ENCODE measurements around the gene TBC1D22A.

Gene TBC1D22A

DNA sequence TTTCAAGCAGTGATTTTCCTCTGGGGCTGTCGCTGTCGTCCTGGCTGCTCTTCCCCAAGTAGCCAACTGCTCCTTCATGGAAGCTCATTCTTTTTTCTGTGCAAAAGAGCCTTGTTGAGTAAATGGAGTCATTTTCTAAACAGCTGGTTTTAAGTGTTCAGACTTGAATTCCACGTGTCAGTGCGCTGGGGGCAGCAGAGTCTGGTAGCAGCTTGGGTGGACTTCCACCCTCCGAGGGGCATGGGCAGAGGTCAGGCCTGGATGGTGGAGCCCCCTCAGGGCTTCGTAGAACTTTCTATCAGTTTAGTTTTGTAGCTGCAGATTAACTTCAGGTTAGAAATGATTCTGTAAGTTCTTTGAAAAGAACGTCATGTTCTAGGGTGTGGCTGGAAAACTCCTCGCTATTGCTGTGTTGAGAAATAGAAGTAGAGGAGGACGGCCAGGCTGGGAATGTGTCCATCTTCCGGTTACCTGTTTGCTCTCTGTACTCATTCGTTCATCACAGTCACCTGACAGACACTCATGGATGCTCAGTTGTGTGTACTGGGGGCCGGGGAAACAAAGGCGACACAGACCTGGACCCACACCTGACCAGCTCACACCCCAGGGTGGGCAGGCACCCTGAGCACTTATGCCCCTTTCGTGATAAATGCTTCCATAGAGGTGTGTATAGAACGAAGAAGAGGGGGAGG, 270.7 kb downstream of the TBC1D22A start:
- no peak for DNase-seq (ENCODE audit: low read depth)

DNA sequence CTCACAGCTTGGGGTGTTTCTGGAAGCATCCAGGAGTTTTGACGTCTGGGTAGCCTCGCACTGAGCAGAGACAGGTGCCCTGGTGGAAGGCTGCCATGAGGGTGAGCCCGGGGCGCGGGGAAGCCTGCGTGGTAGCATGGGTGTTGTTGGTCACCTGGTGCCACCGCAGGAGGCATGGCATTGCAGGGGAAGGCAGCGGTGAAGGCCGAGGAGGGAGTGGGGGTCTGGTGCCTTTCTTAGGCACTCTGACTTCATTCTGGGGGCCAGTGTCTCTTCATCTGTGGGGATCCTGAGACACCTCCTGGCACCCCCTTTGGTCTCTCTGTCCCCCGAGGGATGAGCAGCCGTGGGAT, 271.2 kb downstream of the TBC1D22A start:
- no peak for DNase-seq (ENCODE audit: low read depth)

DNA sequence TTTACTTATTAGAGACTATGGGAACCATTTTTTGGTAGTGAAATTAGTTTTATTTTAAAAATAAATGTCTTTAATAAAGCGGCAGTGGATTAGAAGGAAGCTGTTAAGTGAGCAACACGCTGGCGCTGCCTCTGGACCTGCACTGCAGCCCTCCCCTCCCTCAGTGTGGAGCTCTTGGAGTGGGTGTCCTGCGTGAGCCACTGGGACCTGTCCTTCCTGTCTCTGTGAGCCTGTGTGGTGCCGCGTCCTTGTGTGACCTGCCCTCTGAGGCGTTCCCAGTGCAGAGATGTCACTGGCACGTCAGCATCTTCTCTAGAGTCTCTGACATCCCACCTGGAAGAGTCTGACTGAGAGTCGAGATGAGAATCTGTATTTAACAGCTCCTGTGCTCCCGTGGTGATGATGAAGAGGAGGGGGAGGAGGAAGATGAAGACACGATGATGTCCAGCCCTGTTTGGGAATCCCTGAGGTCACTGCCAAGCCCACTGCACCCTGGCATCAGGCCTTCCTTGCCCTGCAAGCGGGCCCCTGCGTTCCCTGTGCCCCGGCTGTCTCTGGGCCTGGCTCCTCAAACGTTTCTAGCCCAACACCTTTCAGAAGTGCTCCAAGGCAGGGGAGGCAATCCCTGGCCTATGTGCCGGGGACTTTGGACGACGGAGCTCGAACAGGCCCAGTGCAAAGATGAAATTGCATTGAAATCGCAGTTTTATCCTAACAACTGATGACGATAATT, 271.8 kb downstream of the TBC1D22A start:
- DNase-seq (ENCODE audit: low read depth) = no peak

DNA sequence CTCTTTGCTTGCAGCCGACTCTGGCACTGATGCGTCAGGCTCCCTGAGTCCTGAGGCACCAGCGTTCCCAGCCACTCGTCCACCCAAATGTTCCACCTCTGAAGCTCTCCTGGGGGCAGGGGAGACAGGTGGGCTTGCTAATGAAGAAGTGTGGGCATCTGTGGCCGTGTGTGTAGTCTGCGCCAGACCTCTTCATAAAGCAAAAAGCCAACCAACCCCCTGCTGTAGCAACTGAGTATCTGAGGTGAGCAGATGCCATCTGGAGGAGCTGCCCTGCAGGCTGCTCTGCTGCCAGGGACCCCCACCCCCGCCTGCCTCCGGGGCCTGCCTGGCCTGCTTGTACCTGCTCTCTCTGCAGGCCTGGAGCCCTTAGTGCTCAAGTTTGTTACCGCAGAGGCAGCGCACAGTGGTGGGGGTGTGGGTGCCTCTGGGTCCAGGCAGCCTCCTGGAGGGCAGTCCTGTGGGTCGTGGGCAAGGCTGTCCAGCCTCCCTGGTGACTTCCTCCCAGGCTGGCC, 272.5 kb downstream of the TBC1D22A start:
- no peak for DNase-seq (ENCODE audit: low read depth)

DNA sequence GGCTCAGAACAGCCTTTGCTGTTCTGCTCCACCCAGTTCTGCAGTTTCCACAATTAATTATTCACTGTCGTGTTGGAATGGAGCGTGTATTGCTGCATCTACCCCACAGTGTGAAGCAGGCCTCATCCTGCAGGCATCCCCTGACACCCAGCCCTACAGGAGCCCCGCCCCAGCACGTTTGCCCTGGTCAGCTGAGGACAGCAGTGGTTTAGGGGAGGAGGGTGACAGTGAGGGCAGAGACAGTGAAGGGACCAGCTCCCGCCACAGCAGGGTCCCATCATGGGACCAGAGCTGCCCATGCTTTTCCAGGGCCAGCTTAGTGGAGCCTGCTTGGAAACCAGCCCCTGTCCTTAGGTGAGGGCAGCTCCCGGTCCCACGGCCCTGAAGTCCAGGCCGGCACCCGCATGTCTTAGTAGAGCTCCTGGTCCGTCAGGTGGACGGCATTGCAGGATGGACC, 273.0 kb downstream of the TBC1D22A start:
- no peak for DNase-seq (ENCODE audit: low read depth)

DNA sequence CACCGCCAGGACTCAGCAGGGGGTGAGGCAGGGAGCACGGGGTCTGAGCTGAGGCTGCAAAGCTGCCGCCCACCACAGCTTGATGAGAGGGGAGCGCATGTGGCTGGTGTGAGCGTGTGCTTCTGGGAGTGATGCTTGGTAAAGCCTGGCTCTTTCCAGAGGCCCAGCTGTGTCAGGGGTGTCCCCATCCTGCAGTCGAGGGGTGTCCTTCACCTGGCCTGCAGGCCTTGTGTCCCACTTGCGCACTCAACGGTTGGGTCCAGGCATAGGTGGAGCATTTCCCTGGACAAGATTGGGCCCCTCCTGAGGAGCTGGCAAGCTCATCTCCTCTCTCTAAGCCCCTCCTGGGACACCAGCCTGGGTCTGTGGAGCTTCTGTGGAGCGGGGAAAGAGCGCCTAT, 273.9 kb downstream of the TBC1D22A start:
- DNase-seq (ENCODE audit: low read depth) = no peak

DNA sequence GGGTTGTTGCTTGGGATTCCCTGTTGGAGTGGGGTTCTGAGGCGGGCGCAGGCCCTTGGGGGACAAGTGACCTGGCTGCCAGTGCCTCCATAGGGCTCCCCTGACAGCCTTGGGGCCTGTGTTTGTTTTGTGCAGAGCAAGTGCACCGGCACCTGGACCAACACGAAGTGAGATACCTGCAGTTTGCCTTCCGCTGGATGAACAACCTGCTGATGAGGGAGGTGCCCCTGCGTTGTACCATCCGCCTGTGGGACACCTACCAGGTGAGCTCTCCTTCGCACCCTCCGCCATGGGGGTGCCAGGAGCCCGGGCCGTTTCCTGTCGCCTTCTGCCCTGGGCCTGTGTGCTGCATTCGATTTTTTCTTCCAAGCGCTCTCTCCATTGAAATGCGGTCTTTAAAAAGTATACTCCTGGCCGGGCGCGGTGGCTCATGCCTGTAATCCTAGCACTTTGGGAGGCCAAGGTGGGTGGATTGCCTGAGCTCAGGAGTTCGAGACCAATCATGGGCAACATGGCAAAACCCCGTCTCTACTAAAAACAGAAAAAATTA, 274.6 kb downstream of the TBC1D22A start:
- DNase-seq (ENCODE audit: low read depth) = no peak

DNA sequence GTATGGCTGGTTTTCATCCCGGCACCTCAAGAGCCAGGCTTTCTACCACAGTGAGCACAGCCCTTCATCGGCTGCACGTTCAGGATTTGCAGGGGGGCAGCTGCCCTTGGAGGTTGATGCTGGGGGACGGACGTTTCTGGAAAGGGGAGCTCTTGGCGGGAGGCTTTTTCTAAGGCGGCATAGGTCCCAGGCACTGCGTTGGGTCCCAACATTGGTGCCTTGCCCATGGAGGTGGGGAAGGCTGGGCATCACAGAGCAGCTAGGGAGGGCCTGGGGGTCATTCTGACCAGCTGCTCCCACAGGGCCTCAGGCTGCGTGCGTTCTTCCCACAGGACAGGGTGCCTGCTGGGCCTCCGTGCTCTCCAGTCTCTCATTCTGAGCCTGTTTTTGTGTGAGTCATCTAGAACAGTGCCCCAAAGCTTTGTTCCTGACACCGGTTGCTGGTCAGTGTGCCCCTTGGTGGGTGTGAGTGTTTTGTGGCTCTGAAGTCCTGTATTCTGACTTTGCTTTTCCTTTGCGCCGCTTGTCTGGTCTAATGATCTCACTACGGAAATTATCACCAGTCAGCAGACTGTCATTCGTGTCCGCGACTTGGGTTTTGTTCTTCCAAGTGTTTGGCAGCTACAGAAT, 275.9 kb downstream of the TBC1D22A start:
- no peak for DNase-seq (ENCODE audit: low read depth)

DNA sequence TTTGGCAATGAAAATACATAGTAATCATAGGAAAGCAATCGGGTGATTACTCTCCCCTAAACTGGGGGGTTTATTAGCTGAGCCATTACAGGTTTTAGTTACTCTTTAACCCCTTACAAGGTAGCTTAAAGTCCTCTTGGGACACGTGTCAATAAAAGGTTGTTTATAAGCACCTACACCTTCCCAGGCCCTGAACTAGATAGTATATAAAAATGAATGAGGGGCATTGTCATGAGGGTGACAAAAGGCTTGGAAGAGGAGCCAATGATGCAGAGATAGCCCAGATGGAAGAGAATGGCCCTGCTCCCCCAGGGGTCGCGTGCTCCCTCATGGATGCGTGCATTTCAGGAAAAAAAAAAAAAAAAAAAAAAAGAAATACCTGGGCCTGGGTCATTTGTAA, 276.9 kb downstream of the TBC1D22A start:
- no peak for DNase-seq (ENCODE audit: low read depth)

DNA sequence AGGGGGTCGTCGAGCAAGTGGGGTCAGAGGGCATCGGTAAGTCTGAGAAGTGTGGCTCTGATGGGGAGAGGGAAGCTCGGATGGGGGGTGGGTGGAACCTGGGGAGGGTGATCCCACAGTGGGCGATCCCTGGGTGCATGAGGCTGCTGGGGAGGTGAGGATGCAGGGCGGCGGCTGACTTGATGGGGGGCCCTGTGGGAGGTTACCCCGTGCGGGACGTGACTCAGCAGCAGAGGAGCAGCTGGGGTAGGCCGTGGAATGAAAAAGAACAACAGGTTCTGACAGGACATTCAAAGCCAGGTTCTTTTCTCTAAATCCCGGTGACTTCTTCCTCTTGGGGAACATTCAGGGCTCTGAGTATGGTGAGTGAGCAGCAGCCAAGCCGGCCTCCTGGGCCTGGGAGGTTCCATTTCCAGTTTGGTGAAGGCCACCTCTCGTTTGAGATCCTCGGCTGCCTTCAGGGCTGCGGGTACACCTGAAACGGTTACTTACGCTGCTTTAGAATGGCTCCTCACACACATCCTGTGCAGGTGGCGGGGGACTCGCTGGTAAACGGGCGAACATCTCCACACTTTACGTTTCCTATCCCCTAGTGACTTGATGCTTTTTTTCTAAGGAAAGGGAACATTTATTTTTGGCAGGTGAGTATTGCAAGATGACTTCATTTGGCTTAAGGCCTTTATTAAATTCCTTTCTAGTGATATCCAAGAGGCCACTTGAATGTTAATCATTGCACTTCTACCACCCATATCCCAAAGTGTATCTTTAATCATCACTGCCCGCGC, 278.2 kb downstream of the TBC1D22A start:
- no peak for DNase-seq (ENCODE audit: low read depth)

DNA sequence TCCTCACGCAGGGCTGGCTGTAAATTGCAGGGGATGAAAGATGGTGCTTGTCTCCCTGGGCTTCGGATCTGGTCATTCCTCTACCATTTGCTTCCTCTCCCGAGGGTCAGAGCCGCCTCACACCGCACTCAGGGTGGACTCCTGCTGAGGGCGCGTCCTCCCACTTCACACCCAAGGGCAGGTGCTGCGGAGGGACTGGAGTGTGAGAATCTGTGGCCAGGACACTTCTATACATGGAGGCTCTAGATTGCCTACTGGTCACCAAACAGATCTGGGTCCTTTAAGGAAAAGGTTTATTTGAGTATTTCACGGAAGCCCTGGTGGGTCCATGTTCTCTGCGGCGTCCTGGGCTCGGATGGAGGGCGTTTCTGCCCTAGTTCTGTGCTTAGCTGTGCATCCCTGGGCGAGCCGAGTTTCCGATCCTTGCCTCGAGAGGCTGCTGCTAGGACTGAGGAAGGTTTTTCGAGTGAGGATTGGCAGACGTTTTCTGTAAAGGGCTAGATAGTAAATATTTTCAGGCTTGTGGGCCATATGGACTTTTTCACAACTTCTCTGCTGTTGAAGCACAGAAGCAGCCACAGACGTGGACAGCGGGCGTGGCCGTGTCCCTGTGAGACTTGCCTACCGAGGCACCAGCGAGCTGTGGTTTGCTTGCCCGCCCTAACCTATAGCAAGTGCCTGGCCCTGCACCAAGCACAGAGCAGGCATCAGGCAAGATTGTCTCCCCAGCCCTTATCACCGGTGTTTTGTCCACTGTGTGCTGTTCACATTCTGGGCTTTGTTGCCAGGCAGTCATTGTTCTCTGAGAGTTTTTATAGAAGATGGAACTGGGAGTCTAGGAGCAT, 279.0 kb downstream of the TBC1D22A start:
- DNase-seq (ENCODE audit: low read depth) = no peak

DNA sequence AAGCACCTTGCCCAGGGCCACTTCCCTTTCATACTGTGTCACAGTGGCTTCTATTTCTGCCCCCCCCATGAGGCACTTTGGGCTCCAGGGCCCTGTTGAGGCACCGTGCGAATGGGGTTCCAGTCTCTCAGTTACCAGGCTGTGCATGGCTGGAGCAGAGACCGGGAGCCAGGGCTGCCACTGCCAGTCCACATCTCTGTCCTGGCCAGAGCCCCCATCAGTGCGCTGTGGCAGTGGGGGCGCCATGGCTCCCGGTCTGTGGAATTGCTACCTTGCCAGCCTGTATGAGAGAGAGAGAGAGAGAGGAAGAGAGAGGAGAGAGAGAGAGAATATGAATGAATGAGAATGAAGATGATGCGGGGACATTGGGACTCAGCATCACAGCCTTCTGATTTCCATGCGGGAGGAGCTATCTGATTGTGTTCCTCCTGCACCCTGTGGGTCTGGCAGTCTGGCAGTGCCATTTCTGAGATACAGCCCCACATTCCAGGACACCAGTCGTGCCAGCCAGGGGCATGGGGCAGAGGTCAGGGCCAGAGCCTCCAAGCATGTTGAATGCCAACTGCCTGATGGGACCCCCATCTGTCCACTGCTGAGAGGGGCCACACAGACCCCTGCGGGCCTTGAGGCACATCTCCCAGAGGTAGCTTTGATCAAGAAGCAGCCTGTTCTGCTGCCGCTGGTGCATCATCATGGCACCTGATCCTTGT, 279.8 kb downstream of the TBC1D22A start:
- no peak for DNase-seq (ENCODE audit: low read depth)

DNA sequence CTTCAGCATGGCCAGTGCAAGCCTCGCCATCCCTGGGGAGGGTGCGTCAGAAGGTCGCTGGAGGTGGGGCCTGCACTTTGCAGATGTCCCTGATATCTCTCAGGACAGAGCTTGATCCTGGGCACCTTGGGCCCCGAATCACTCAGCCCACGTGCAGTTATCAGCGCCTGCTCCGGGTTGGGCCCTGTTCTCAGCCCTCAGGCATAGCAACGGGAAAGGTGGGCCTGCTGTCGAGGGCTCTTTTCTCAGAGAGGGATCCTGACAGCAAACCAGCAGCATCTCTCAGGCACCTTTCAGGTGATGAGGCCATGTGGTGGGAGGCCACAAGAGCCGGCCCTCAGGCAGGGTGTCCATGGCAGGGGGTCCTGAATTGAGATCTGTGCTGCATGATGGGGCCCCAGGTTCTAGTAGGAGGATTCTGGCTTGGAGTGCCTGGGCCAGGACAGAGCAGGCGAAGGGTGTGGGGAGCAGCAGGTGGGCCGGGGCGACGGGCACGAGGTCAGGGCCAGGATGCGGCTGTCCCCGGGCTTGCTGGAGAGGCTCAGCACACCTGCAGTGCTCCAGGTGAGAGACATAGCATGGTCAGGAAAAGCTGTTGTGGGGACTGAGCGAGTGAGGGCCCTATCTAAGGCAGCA, 280.5 kb downstream of the TBC1D22A start:
- DNase-seq (ENCODE audit: low read depth) = no peak

DNA sequence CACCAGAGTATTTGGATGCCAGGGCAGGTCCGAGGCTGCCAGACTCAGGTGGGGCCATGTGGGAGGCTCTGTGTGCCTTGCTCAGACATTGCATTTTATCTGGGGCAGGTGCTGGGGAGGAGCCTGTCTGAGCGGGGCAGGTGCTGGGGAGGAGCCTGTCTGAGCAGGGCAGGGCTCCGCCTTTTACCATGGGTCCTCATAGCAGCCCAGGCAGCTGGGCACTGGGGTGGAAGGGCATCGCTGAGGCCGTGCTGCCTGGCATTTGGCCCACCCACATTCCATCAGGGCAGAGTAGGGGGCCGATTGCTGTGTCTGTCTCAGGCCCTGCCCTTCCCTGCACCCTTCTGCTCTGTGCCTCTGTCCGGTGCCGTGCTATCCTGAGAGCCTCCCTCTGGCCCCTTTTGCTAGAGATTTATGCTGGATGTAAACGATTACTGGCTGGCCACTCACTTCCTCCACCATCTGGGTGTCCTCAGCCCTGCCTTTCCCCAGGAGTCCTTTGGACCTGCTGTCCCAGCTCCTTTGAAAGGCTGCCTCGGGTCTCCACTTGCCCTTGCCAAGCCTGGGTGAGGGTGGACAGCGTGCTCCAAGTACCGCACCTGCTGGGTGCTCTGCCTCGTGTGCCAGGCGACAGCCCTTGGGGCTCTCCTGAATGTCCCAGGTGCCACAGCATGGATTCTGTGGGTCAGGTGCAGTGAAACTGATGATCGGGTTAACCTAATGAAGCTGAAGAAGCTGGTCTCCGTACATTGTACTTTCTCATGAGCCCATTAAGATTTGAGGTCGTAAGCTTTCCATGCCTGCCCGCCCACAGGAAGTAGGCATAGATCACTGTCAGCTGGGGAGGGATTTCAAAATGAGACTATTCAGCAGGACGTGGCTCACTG, 281.6 kb downstream of the TBC1D22A start:
- DNase-seq (ENCODE audit: low read depth) = peak; percentile 52

DNA sequence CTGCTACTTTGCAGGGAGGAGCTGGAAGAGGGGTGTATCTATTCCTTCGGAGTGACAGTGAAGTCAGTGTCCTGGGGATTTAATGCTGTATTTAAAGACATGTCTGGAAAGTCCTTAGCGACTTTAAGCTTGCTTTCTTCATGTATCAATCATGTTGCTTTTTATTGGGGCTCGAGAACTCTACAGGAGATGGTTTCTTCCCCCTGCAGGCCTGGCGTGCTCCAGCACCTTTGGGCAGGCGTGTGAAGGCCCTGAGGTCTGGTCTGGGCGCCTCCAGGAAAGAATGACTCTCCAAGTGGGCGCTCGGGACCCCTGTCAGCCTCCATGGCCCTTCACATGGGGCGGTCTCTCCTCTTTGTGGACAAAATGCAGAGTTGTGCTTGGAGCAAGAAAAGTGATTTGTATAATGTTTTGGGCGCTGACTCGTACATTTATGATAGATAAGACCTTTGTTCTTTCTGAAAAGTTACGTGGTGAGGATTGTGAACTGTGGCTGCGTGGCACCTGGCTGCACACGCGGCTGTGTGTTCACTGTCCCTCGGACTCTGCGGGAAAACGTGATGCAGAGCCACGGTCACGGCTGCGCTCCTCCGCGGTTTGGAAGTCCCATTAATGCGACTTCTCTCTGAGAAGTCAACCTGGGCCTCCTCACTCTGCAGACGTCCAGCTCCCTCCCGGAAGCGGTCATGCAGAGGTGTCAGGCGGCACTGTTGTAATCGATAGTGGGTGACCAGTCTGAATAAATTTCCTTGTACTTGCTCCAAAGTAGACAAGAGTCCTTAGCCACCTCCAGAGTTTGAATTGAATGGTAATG, 282.5 kb downstream of the TBC1D22A start:
- DNase-seq (ENCODE audit: low read depth) = no peak

DNA sequence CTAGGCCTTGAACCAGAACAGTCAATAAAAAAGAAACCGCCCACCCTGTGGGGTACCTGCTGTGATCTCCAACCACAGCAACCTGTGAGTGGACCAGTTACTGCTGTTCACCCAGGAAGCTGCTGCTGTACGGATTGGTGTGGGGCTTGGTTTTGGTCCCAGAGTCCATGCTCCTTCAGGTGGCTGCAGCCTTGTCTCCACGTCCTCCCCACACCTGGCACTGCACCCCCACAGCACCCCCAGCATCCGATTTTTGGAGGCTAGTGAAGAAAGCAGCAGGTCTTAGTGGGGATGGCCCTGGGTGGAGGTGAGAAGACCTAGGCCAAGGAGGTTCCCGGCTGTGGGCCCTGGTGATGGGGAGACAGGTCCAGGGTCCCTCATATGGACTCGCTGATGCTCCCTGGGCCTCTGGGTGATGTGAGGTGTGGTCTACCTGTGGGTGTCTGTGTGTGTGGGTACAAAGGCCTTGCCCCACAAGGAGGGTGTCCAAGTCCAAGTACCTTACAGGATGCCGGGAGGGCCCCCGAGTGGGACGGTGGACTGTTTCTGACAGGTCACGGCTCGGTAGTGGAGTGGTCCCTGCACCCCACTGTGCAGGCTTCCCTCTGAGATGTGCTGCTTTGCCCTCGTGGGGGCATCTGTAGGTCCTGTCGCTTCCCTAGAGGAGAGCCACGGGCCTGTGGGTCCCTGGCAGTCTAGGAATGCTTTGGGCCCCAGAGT, 283.4 kb downstream of the TBC1D22A start:
- no peak for DNase-seq (ENCODE audit: low read depth)

DNA sequence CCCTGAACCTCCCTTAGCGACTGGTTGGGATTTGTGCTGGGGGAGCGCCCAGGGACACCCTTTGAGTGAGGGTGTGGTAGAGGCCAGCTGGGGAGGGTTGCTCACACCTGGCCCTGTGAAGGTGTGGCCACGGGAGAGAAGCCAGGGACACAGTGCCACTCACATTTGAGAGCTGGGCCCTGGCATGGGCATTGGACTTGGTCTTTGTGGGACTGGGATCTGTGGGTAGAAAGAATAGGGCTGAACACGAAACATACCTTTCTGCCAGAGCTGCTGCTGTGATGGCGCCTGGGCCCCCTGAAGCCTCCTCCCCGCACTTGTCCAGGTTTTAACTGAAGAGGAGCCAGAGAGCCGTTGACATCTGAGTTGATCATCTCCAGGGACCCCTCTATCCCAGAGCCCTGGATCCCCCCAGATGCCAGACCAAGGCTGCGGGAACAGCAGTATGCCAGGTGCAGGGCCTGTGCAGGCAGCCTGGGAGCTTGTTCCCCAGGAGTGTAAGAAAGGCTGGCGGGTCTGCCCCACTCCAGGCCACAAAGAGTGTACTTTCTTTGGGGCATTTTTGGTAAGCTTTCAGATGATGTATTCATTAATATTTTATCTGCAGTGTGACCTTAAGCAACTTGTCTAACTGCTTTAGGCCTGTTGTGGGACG, 284.1 kb downstream of the TBC1D22A start:
- DNase-seq (ENCODE audit: low read depth) = no peak

Measured in iris pigment epithelial cell (primary cell).